GM23338 (cell line): Measurements from ENCODE around the gene POLR1C. TPM values are rescaled to one million over a fixed set of nuclear protein-coding genes. Genes with fewer than 3 reads are reported as not detected.

Experiments
- ATAC-seq: fragments of 200-7000 bp; cut with Tn5 transposase; 3 replicates; pipeline ENCODE4 v1.9.1; 2020
- DNase-seq: peaks from one replicate; pipeline ENCODE4 v3.0.0-alpha.2; 2015; ENCODE audit warnings: low spot score
- H2AFZ ChIP-seq: fragments of 200-600 bp; sonication (generic); 2 replicates; pipeline ENCODE4 v1.8.0; 2016; ENCODE audit warnings: antibody characterized with exemption, mild to moderate bottlenecking, moderate library complexity
- H3F3A ChIP-seq: fragments of 200-600 bp; sonication (generic); replicated peaks from 2 replicates; pipeline ENCODE4 v1.8.0; 2017; ENCODE audit warnings: antibody characterized with exemption, mixed run types, low read depth
- H3K27ac ChIP-seq: fragments of 200-600 bp; sonication (generic); 2 replicates; pipeline ENCODE4 v1.6.1; 2016; ENCODE audit warnings: low read depth
- H3K27me3 ChIP-seq: fragments of 200-600 bp; sonication (generic); 2 replicates; pipeline ENCODE4 v1.8.0; 2016; ENCODE audit warnings: mild to moderate bottlenecking, mixed run types, moderate library complexity; ENCODE audit not compliant: insufficient read depth
- H3K36me3 ChIP-seq: fragments of 200-600 bp; sonication (generic); 2 replicates; pipeline ENCODE4 v1.8.0; 2016; ENCODE audit warnings: mild to moderate bottlenecking; ENCODE audit not compliant: insufficient read depth
- H3K4me1 ChIP-seq: fragments of 200-600 bp; sonication (generic); 2 replicates; pipeline ENCODE4 v1.8.0; 2016; ENCODE audit warnings: mild to moderate bottlenecking, moderate library complexity; ENCODE audit not compliant: insufficient read depth
- H3K4me2 ChIP-seq: fragments of 200-600 bp; sonication (generic); 2 replicates; pipeline ENCODE4 v1.7.1; 2017; ENCODE audit warnings: mixed run types
- H3K4me3 ChIP-seq: fragments of 200-600 bp; sonication (generic); 2 replicates; pipeline ENCODE4 v1.6.1; 2016; ENCODE audit warnings: mixed run types
- H3K79me2 ChIP-seq: fragments of 200-600 bp; sonication (generic); replicated peaks from 2 replicates; pipeline ENCODE4 v1.8.0; 2017; ENCODE audit warnings: mild to moderate bottlenecking; ENCODE audit not compliant: insufficient read depth
- H3K9me2 ChIP-seq: fragments of 200-600 bp; sonication (generic); 2 replicates; pipeline ENCODE4 v1.8.0; 2017; ENCODE audit not compliant: insufficient read depth
- H4K20me1 ChIP-seq: fragments of 200-600 bp; sonication (generic); replicated peaks from 2 replicates; pipeline ENCODE4 v1.8.0; 2017; ENCODE audit warnings: mild to moderate bottlenecking; ENCODE audit not compliant: insufficient read depth
- H3K27ac Mint-ChIP-seq: 2 replicates; pipeline ENCODE4 v1.8.0; 2020; ENCODE audit warnings: inconsistent platforms, mild to moderate bottlenecking, moderate library complexity, mixed read lengths
- H3K27me3 Mint-ChIP-seq: 3 replicates; pipeline ENCODE4 v1.8.0; 2022; ENCODE audit warnings: low read depth, mild to moderate bottlenecking, moderate library complexity, mixed read lengths, inconsistent platforms; ENCODE audit not compliant: insufficient read depth, poor library complexity
- H3K36me3 Mint-ChIP-seq: 3 replicates; pipeline ENCODE4 v1.8.0; 2021; ENCODE audit warnings: low read depth, mild to moderate bottlenecking, inconsistent platforms, moderate library complexity, mixed read lengths
- H3K4me1 Mint-ChIP-seq: 3 replicates; pipeline ENCODE4 v1.8.0; 2020; ENCODE audit warnings: mild to moderate bottlenecking, inconsistent platforms, mixed read lengths
- H3K4me3 Mint-ChIP-seq: 3 replicates; pipeline ENCODE4 v1.8.0; 2021; ENCODE audit warnings: moderate library complexity, mild to moderate bottlenecking, inconsistent platforms, mixed read lengths
- H3K9me3 Mint-ChIP-seq: 3 replicates; pipeline ENCODE4 v1.8.0; 2020; ENCODE audit warnings: moderate library complexity, mild to moderate bottlenecking, inconsistent platforms, mixed read lengths
- CREB1 ChIP-seq: fragments of 250-450 bp; sonication (Bioruptor Pico); IDR thresholded peaks from 2 replicates; pipeline ENCODE4 v1.5.0; 2020; ENCODE audit warnings: low read depth, mild to moderate bottlenecking, moderate library complexity
- ETS1 ChIP-seq: IDR thresholded peaks from 2 replicates; pipeline ENCODE4 v1.6.1; 2016; ENCODE audit warnings: antibody characterized with exemption
- EZH2 ChIP-seq: fragments of 200-600 bp; sonication (generic); IDR thresholded peaks from one replicate; pipeline ENCODE4 v1.8.0; 2017; ENCODE audit warnings: antibody characterized with exemption, mild to moderate bottlenecking, low read depth; ENCODE audit not compliant: unreplicated experiment
- EZH2phosphoT487 ChIP-seq: fragments of 200-600 bp; sonication (generic); IDR thresholded peaks from one replicate; pipeline ENCODE4 v1.8.1; 2018; ENCODE audit warnings: antibody characterized with exemption; ENCODE audit not compliant: unreplicated experiment
- POLR2AphosphoS5 ChIP-seq: IDR thresholded peaks from 2 replicates; pipeline ENCODE4 v1.6.1; 2016; ENCODE audit warnings: antibody characterized with exemption, low read depth
- REST ChIP-seq: IDR thresholded peaks from one replicate; pipeline ENCODE4 v1.6.1; 2018; ENCODE audit warnings: antibody characterized with exemption; ENCODE audit not compliant: unreplicated experiment
- STAT1 ChIP-seq: IDR thresholded peaks from one replicate; pipeline ENCODE4 v1.6.1; 2016; ENCODE audit warnings: antibody characterized with exemption; ENCODE audit not compliant: unreplicated experiment
- ZNF114 ChIP-seq: fragments of 250-450 bp; sonication (Bioruptor Pico); IDR thresholded peaks from 2 replicates; pipeline ENCODE4 v1.5.0; 2020; ENCODE audit warnings: mild to moderate bottlenecking, moderate library complexity
- ZNF331 ChIP-seq: fragments of 250-450 bp; sonication (Bioruptor Pico); IDR thresholded peaks from 2 replicates; pipeline ENCODE4 v1.5.0; 2020; ENCODE audit warnings: low read depth, mild to moderate bottlenecking, moderate library complexity
- ZNF462 ChIP-seq: fragments of 250-450 bp; sonication (Bioruptor Pico); IDR thresholded peaks from 2 replicates; pipeline ENCODE4 v1.5.0; 2020; ENCODE audit warnings: mild to moderate bottlenecking, moderate library complexity
- polyA plus RNA-seq: library from polyadenylated mRNA; unstranded; fragments of >200 nt; fragmentation: Nextera tagmentation; extraction: Ambion mirVana; gene quantifications from 2 replicates; pipeline ENCODE4 v1.2.1, GENCODE V29; 2016
- total RNA-seq: library from RNA; depleted of rRNA; stranded (reverse); fragments of >200 nt; shearing (Covaris generic); gene quantifications from 2 replicates; pipeline ENCODE4 v1.2.3, GENCODE V29; 2014
- TF ChIP-seq, protein P1 (sequence below), 2 experiments: fragments of 200-600 bp in 1 of 2; sonication (generic) in 1 of 2; conservative IDR thresholded peaks; 2 replicates each; pipeline versions ENCODE4 v1.5.1 to v1.6.1; 2016 to 2017; ENCODE audit warnings: antibody characterized with exemption in 2 of 2, low read depth in 2 of 2, mild to moderate bottlenecking in 2 of 2, moderate library complexity in 1 of 2

Gene POLR1C
- total and polyA plus RNA-seq, 2 experiments from 2014 or later = 26.6 to 47.0 TPM

GRCh38 chr6:43467752-43468151 lies 49.1 kb upstream of the POLR1C start:
- Histone ChIP-seq H3K36me3 (no peaks in the 10 kb centered on the region), H4K20me1 (no peaks in the 10 kb centered on the region), H3K4me3 (no peak overlapping the region), H3F3A (no peaks in the 10 kb centered on the region), H2AFZ (no peak overlapping the region), H3K27ac (no peak overlapping the region), H3K27me3 (no peaks in the 10 kb centered on the region), H3K9me2 (no peaks in the 10 kb centered on the region), H3K4me1 (no peaks in the 10 kb centered on the region), H3K4me2 (no peak overlapping the region), H3K79me2 (no peaks in the 10 kb centered on the region)
- Mint-ChIP-seq H3K4me3 (no peak overlapping the region), H3K4me1 (peaks cover 5% of the 10 kb centered on the region), H3K36me3 (no peaks in the 10 kb centered on the region), H3K27me3 (peaks cover 4% of the 10 kb centered on the region), H3K27ac (no peak overlapping the region), H3K9me3 (no peaks in the 10 kb centered on the region)
- TF ChIP-seq EZH2 (no peak), REST (no peak), EZH2phosphoT487 (no peak), CREB1 (CRISPR knock-in tag) (no peak), STAT1 (no peak), POLR2AphosphoS5 (no peak), ZNF331 (no peak), ZNF114 (no peak)
- TF ChIP-seq, protein P1, sequence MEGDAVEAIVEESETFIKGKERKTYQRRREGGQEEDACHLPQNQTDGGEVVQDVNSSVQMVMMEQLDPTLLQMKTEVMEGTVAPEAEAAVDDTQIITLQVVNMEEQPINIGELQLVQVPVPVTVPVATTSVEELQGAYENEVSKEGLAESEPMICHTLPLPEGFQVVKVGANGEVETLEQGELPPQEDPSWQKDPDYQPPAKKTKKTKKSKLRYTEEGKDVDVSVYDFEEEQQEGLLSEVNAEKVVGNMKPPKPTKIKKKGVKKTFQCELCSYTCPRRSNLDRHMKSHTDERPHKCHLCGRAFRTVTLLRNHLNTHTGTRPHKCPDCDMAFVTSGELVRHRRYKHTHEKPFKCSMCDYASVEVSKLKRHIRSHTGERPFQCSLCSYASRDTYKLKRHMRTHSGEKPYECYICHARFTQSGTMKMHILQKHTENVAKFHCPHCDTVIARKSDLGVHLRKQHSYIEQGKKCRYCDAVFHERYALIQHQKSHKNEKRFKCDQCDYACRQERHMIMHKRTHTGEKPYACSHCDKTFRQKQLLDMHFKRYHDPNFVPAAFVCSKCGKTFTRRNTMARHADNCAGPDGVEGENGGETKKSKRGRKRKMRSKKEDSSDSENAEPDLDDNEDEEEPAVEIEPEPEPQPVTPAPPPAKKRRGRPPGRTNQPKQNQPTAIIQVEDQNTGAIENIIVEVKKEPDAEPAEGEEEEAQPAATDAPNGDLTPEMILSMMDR (conservative IDR thresholded peaks at IDR 0.05; ENCODE audit: low read depth in 2 of 2) = no peak
- no peak for DNase-seq
- no peak for ATAC-seq

- H3K4me2 ChIP-seq = no peak overlapping the region
- no peak overlapping the region for H3K27ac ChIP-seq
- no peak for ATAC-seq
- no peak overlapping the region for H3K4me3 ChIP-seq
- H3K9me3 Mint-ChIP-seq = no peaks in the 10 kb centered on the region
- H3K27me3 ChIP-seq = no peaks in the 10 kb centered on the region
- no peak overlapping the region for H3K27ac Mint-ChIP-seq
- H3K4me1 ChIP-seq = no peaks in the 10 kb centered on the region
- no peaks in the 10 kb centered on the region for H3K36me3 Mint-ChIP-seq
- H3K4me3 Mint-ChIP-seq = no peak overlapping the region
- DNase-seq = no peak
- H3F3A ChIP-seq = no peaks in the 10 kb centered on the region
- H3K36me3 ChIP-seq = no peaks in the 10 kb centered on the region
- peaks cover 5% of the 10 kb centered on the region for H3K4me1 Mint-ChIP-seq
- no peaks in the 10 kb centered on the region for H3K9me2 ChIP-seq
- peaks cover 4% of the 10 kb centered on the region for H3K27me3 Mint-ChIP-seq
- H3K79me2 ChIP-seq = no peaks in the 10 kb centered on the region
- H4K20me1 ChIP-seq = no peaks in the 10 kb centered on the region
- peak overlapping the region; percentile 97; the same call in 1 of the 2 replicates for H2AFZ ChIP-seq
- TF ChIP-seq ZNF462 (CRISPR knock-in tag) (no peak), ETS1 (no peak)
These were observed 48.6 kb upstream of the POLR1C start for GRCh38 chr6:43468240-43468639.
